ENCODE results near the gene ARHGEF17. TPM values are rescaled to one million over a fixed set of nuclear protein-coding genes. Genes with fewer than 3 reads are reported as not detected.
A peak's percentile ranks its signal among the peaks of the same experiment; 100 is the strongest.

Gene ARHGEF17
- polyA plus RNA-seq, 2 of the 4 experiments (the other 2 are of a cell fraction): 7.0 to 16.2 TPM

DNA sequence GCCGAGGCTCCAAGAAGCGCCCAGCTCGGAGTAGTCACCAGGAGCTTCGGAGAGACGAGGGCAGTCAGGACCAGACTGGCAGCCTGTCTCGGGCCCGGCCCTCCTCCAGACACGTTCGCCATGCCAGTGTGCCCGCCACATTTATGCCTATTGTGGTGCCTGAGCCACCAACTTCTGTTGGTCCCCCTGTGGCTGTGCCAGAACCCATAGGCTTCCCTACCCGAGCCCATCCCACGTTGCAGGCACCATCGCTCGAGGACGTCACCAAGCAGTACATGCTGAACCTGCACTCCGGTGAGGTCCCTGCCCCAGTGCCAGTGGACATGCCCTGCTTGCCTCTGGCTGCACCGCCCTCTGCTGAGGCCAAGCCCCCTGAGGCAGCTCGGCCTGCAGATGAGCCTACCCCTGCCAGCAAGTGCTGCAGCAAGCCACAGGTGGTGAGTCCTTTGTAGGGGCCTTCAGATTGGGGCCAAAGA is 3.4 kb downstream of the ARHGEF17 start:
- Histone ChIP-seq H3K4me2 (peak overlapping the region; percentile 37), H3K4me1 (peaks cover 39% of the 10 kb centered on the region), H3K27ac (no peak overlapping the region), H3K9me3 (no peaks in the 10 kb centered on the region), H3K4me3 (no peak overlapping the region)
- CTCF ChIA-PET: interaction anchor here (0.6 to 18.2 kb wide), 7 partner anchors 8 to 492 kb away, joined by 3 to 205 read pairs (median 24); no protein-coding TSS in a partner anchor
- DNase-seq (ENCODE audit: low read depth in 1 of 2, low spot score in 1 of 2): no peak
- FAIRE-seq: no peak
- TF ChIP-seq, protein P1, sequence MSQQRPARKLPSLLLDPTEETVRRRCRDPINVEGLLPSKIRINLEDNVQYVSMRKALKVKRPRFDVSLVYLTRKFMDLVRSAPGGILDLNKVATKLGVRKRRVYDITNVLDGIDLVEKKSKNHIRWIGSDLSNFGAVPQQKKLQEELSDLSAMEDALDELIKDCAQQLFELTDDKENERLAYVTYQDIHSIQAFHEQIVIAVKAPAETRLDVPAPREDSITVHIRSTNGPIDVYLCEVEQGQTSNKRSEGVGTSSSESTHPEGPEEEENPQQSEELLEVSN (IDR thresholded peaks at IDR 0.05; ENCODE audit: borderline replicate concordance, low read depth): no peak
- no peak for TF ChIP-seq NR3C1 (IDR thresholded peaks at IDR 0.05)
- no peak for TF ChIP-seq FOXS1 (CRISPR knock-in tag; IDR thresholded peaks at IDR 0.05)
- no peak for TF ChIP-seq RFX5 (IDR thresholded peaks at IDR 0.05)
- TF ChIP-seq JUN (IDR thresholded peaks at IDR 0.05): no peak
- WGBS (ENCODE audit: missing lambda C conversion rate): 95% methylated on average over 17 of the region's 18 CpGs
- ATAC-seq: no peak
- POLR2A ChIA-PET: no interaction called here

DNA sequence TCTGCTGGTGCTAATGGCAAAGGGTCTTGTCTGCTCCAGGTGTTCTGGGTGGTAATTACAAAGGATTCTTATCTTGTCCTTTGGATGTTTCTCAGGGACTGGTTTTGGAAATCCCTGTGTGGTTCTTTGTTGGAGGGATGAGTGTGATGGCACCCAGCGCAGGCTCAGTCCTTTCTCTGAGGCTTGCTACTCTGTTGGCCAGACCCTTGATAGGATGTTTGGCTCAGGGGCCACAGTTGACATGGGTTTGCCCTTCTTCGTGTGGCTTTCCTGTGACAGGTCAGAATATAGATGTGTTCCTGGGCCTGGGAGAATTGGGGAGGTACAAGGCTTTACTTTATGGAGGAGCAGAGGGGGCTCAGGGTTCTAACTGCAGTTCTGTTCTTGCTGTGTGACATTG is 4.0 kb downstream of the ARHGEF17 start:
- Histone ChIP-seq H3K4me3 (no peak overlapping the region), H3K4me1 (peaks cover 33% of the 10 kb centered on the region), H3K4me2 (peak overlapping the region; percentile 37), H3K27ac (no peak overlapping the region), H3K9me3 (no peaks in the 10 kb centered on the region)
- 93% methylated on average over 2 of the region's 2 CpGs for WGBS (ENCODE audit: missing lambda C conversion rate)
- ChIA-PET POLR2A (no interaction called here), CTCF (interaction anchor here (5.3 to 18.2 kb wide), 4 partner anchors 15 to 39 kb away, joined by 24 to 205 read pairs (median 178); no protein-coding TSS in a partner anchor)
- DNase-seq (ENCODE audit: low read depth in 1 of 2, low spot score in 1 of 2): no peak
- no peak for FAIRE-seq
- no peak for ATAC-seq
- TF ChIP-seq NR3C1 (IDR thresholded peaks at IDR 0.05) (no peak), KDM5A (IDR thresholded peaks at IDR 0.05) (no peak), POLR2AphosphoS2 (conservative IDR thresholded peaks at IDR 0.05; ENCODE audit: low read length) (no peak), SMC3 (IDR thresholded peaks at IDR 0.05) (no peak), HDAC2 (IDR thresholded peaks at IDR 0.05) (no peak), MYC (IDR thresholded peaks at IDR 0.05; ENCODE audit: borderline replicate concordance, low read length) (no peak), RFX5 (IDR thresholded peaks at IDR 0.05) (no peak), CEBPB (IDR thresholded peaks at IDR 0.05) (no peak)

DNA sequence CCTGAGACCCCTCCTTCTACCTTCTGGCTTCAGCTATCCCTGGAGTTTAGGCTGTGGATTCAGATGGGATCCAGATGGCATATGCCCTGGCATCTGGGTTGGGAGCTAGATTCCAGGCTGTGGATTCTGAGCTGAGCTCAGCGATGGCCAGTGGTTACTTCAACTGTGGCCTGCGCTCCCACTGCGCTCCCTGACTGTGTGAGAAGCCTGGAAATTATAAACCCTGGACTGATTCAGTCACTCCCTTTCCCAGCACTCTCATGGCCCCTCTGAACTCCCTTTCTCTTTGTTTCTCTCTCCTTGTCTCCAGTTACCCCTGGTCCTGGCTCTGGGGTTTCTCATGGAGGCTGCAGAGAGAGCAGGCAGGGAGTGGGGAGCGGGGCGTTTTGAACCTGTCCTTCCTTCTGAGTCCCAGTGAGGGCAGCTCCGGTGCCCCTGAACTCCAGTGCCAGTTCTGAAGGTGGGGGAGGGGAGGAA is 4.8 kb downstream of the ARHGEF17 start:
- H3K4me2 ChIP-seq: peak overlapping the region; percentile 37
- H3K27ac ChIP-seq: peak overlapping the region in 1 of 2 experiments; percentile 10; a peak in 1 of 6 replicates
- POLR2A ChIA-PET: no interaction called here
- DNase-seq (ENCODE audit: low read depth in 1 of 2, low spot score in 1 of 2): no peak
- H3K4me1 ChIP-seq: peaks cover 33% of the 10 kb centered on the region
- H3K9me3 ChIP-seq: no peaks in the 10 kb centered on the region
- ATAC-seq: no peak
- CTCF ChIA-PET: interaction anchor here (1.7 to 18.2 kb wide), 5 partner anchors 14 to 81 kb away, joined by 4 to 205 read pairs (median 24); no protein-coding TSS in a partner anchor
- H3K4me3 ChIP-seq: no peak overlapping the region
- no peak for FAIRE-seq
- TF ChIP-seq BHLHE40 (IDR thresholded peaks at IDR 0.05; ENCODE audit: low read depth, low read length): no peak
- TF ChIP-seq CEBPB (IDR thresholded peaks at IDR 0.05): no peak
- no peak for TF ChIP-seq FOSB (CRISPR knock-in tag; IDR thresholded peaks at IDR 0.05)
- TF ChIP-seq, protein P2, sequence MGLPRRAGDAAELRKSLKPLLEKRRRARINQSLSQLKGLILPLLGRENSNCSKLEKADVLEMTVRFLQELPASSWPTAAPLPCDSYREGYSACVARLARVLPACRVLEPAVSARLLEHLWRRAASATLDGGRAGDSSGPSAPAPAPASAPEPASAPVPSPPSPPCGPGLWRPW (IDR thresholded peaks at IDR 0.05): no peak
- no peak for TF ChIP-seq RARB (CRISPR knock-in tag; IDR thresholded peaks at IDR 0.05)
- TF ChIP-seq MAZ (IDR thresholded peaks at IDR 0.05; ENCODE audit: borderline replicate concordance, low read depth, low read length): no peak
- TF ChIP-seq PHF8 (IDR thresholded peaks at IDR 0.05; ENCODE audit: borderline replicate concordance, low read depth): no peak
- 90% methylated on average over 6 of the region's 6 CpGs for WGBS (ENCODE audit: missing lambda C conversion rate)

DNA sequence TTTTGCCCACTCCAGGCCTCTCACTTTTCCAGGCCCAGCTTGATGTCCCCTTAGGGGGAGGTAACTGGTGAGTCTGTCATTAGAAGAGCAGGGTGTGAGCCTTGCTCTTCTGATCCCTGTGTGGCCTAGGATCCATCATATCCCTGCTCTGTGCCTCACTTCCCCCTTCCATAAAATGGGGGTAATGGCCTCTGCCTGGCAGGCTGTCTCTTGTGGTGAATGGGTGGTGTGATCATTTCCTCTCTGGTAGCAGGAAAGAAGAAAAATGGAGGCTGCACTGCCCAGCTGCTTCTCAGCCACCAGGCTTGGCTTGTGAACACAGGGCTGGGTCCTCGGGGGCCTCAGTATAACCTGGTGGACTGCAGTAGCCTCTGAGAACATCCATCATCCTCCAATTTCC is 5.6 kb downstream of the ARHGEF17 start:
- FAIRE-seq (no peak), DNase-seq (ENCODE audit: low read depth in 1 of 2, low spot score in 1 of 2) (no peak), ATAC-seq (no peak)
- H3K27ac ChIP-seq: no peak overlapping the region
- ChIA-PET POLR2A (no interaction called here), CTCF (interaction anchor here (1.7 to 18.2 kb wide), 6 partner anchors 13 to 80 kb away, joined by 4 to 205 read pairs (median 18); no protein-coding TSS in a partner anchor)
- H3K9me3 ChIP-seq: no peaks in the 10 kb centered on the region
- TF ChIP-seq HOXB5 (CRISPR knock-in tag; IDR thresholded peaks at IDR 0.05) (no peak), JUN (IDR thresholded peaks at IDR 0.05) (no peak), CEBPB (IDR thresholded peaks at IDR 0.05) (no peak), HDAC2 (IDR thresholded peaks at IDR 0.05) (no peak)
- H3K4me2 ChIP-seq: no peak overlapping the region
- WGBS (ENCODE audit: missing lambda C conversion rate): 71% methylated on average over 1 of the region's 1 CpG
- H3K4me1 ChIP-seq: peaks cover 33% of the 10 kb centered on the region
- no peak overlapping the region for H3K4me3 ChIP-seq

Data from A549 (cell line).